Amniotic epithelial cell (primary cell): Measurements from ENCODE around the gene NME5.

Experiments used
- DNase-seq: peaks from one replicate; pipeline ENCODE4 v3.0.0-alpha.2; 2010; ENCODE audit warnings: low read depth

NME5 gene

GRCh38 chr5:138132543-138132942, 6.7 kb downstream of the NME5 start:
- no peak for DNase-seq

- DNase-seq, result no peak
These were observed 9.9 kb downstream of the NME5 start for GRCh38 chr5:138129347-138129746.

GRCh38 chr5:138128334-138128733, 10.9 kb downstream of the NME5 start:
- no peak for DNase-seq

- DNase-seq, result no peak
These were observed 24.0 kb downstream of the NME5 start for GRCh38 chr5:138115254-138115653.

GRCh38 chr5:138111937-138112336, 27.3 kb downstream of the NME5 start:
- peak; percentile 10 for DNase-seq

GRCh38 chr5:138111181-138111580, 28.0 kb downstream of the NME5 start:
- DNase-seq, result no peak

GRCh38 chr5:138110266-138110963, 28.8 kb downstream of the NME5 start:
- no peak for DNase-seq

GRCh38 chr5:138109463-138110265, 29.6 kb downstream of the NME5 start:
- no peak for DNase-seq

GRCh38 chr5:138107213-138107612, 32.0 kb downstream of the NME5 start:
- no peak for DNase-seq

GRCh38 chr5:138105709-138106108, 33.5 kb downstream of the NME5 start:
- DNase-seq, result no peak

GRCh38 chr5:138103319-138103637, 36.0 kb downstream of the NME5 start:
- DNase-seq, result no peak

GRCh38 chr5:138102454-138103318, 36.5 kb downstream of the NME5 start:
- DNase-seq, result no peak

GRCh38 chr5:138096997-138097828, 42.0 kb downstream of the NME5 start:
- no peak for DNase-seq

- DNase-seq, result no peak
These were observed 42.9 kb downstream of the NME5 start for GRCh38 chr5:138096363-138096762.

- no peak for DNase-seq
These were observed 43.9 kb downstream of the NME5 start for GRCh38 chr5:138095100-138095907.

- DNase-seq, result no peak
These were observed 46.2 kb downstream of the NME5 start for GRCh38 chr5:138093036-138093435.

GRCh38 chr5:138092301-138092700, 46.9 kb downstream of the NME5 start:
- no peak for DNase-seq

GRCh38 chr5:138091685-138092084, 47.5 kb downstream of the NME5 start:
- DNase-seq, result no peak

- no peak for DNase-seq
These were observed 55.5 kb downstream of the NME5 start, which contains the start of gene WNT8A for GRCh38 chr5:138083702-138084101. Gene WNT8A, plus strand, starts transcription at chr5:138084033. Its CDS starts 95 bp downstream, at chr5:138084128.

GRCh38 chr5:138082033-138082432, 57.2 kb downstream of the NME5 start:
- no peak for DNase-seq
